PC-3 (cell line): ENCODE results near the gene OGFOD3. TPM values are rescaled to one million over a fixed set of nuclear protein-coding genes. Genes with fewer than 3 reads are reported as not detected.

Experiments
- ATAC-seq: fragments of 200-7000 bp; cut with Tn5 transposase; 2 replicates; pipeline ENCODE4 v1.9.1; 2020; ENCODE audit warnings: mild to moderate bottlenecking, moderate library complexity
- BruUV-seq: library from RNA; stranded (reverse); fragments of 400-500 nt; replicated peaks from 2 replicates; lab custom pipeline; 2021; lab: Mats Ljungman, UMichigan
- CTCF ChIA-PET: fragments of 300-600 bp; sonication (Branson Sonifier 250); formaldehyde crosslinking; loops from one replicate; lab custom pipeline; 2022; ENCODE audit warnings: antibody characterized with exemption; lab: Charles Lee
- POLR2A ChIA-PET: fragments of 300-600 bp; sonication (Branson Sonifier 250); formaldehyde crosslinking; loops from one replicate; lab custom pipeline; 2022; ENCODE audit warnings: antibody characterized with exemption; ENCODE audit not compliant: unreplicated experiment; lab: Charles Lee
- DNase-seq: peaks from one replicate; pipeline ENCODE4 v3.0.0-alpha.2; 2015
- H2AFZ ChIP-seq: fragments of 300-600 bp; sonication (generic); 2 replicates; pipeline ENCODE4 v1.6.0; 2016; ENCODE audit warnings: antibody characterized with exemption, low read length
- H3F3A ChIP-seq: fragments of 300-600 bp; sonication (generic); one replicate; pipeline ENCODE4 v1.6.0; 2017; ENCODE audit warnings: antibody characterized with exemption, low read length, control low read depth, mild to moderate bottlenecking; ENCODE audit not compliant: unreplicated experiment
- H3K27ac ChIP-seq: fragments of 300-600 bp; sonication (generic); 2 replicates; pipeline ENCODE4 v1.5.1; 2016; ENCODE audit warnings: mild to moderate bottlenecking, low read length
- H3K27me3 ChIP-seq: fragments of 300-600 bp; sonication (generic); 2 replicates; pipeline ENCODE4 v1.6.1; 2016; ENCODE audit warnings: low read length, mixed read lengths
- H3K36me3 ChIP-seq: fragments of 300-600 bp; sonication (generic); 2 replicates; pipeline ENCODE4 v1.6.1; 2016; ENCODE audit warnings: low read depth, mixed run types, low read length, mixed read lengths
- H3K4me1 ChIP-seq: fragments of 300-600 bp; sonication (generic); 2 replicates; pipeline ENCODE4 v1.5.1; 2016; ENCODE audit warnings: low read length; ENCODE audit not compliant: insufficient read depth
- H3K4me2 ChIP-seq: fragments of 300-600 bp; sonication (generic); 2 replicates; pipeline ENCODE4 v1.6.0; 2016; ENCODE audit warnings: low read length
- H3K4me3 ChIP-seq: fragments of 300-600 bp; sonication (generic); 2 replicates; pipeline ENCODE4 v1.5.1; 2016; ENCODE audit warnings: mild to moderate bottlenecking, low read length, mixed read lengths
- H3K79me2 ChIP-seq: fragments of 300-600 bp; sonication (generic); 2 replicates; pipeline ENCODE4 v1.6.1; 2017; ENCODE audit warnings: low read length, mixed read lengths
- H3K9ac ChIP-seq: fragments of 300-600 bp; sonication (generic); 2 replicates; pipeline ENCODE4 v1.6.0; 2016; ENCODE audit warnings: mild to moderate bottlenecking, low read length
- H3K9me2 ChIP-seq: fragments of 300-600 bp; sonication (generic); replicated peaks from 2 replicates; pipeline ENCODE4 v1.6.1; 2016; ENCODE audit warnings: mixed run types, low read length, mixed read lengths
- H3K9me3 ChIP-seq: fragments of 300-600 bp; sonication (generic); 2 replicates; pipeline ENCODE4 v1.6.1; 2016; ENCODE audit warnings: low read length, mixed read lengths
- H4K20me1 ChIP-seq: fragments of 300-600 bp; sonication (generic); 2 replicates; pipeline ENCODE4 v1.6.1; 2016; ENCODE audit warnings: low read length, mixed read lengths
- EZH2 ChIP-seq: fragments of 300-600 bp; sonication (generic); IDR thresholded peaks from one replicate; pipeline ENCODE4 v1.6.1; 2017; ENCODE audit warnings: antibody characterized with exemption, mild to moderate bottlenecking, low read length; ENCODE audit not compliant: unreplicated experiment
- EZH2phosphoT487 ChIP-seq: fragments of 300-600 bp; sonication (generic); IDR thresholded peaks from 2 replicates; pipeline ENCODE4 v1.6.1; 2018; ENCODE audit warnings: mild to moderate bottlenecking, antibody characterized with exemption, low read length, borderline replicate concordance
- intact Hi-C: fragments of 100-400 bp; cut with micrococcal nuclease; formaldehyde crosslinking; loops from 2 replicates; pipeline ENCODE4 v1.9.0; 2023
- total RNA-seq: library from RNA; depleted of rRNA; stranded (reverse); fragments of >200 nt; gene quantifications from 2 replicates; pipeline ENCODE4 v1.2.3, GENCODE V29; 2014
- TF ChIP-seq, protein P1 (sequence below): fragments of 300-600 bp; sonication (generic); conservative IDR thresholded peaks from 2 replicates; pipeline ENCODE4 v1.5.1; 2017; ENCODE audit warnings: antibody characterized with exemption, low read depth, mild to moderate bottlenecking, low read length

OGFOD3 gene
- total RNA-seq, 1 experiment from 2014 or later: 56.1 TPM

GRCh38 chr17:82416771-82417170 is 1.6 kb downstream of the OGFOD3 start:
- no peak overlapping the region for H3K4me3 ChIP-seq
- no peaks in the 10 kb centered on the region for H3K9me3 ChIP-seq
- no peak for ATAC-seq
- peaks cover 14% of the 10 kb centered on the region for H3K79me2 ChIP-seq
- H3K36me3 ChIP-seq: no peaks in the 10 kb centered on the region
- DNase-seq: peak; percentile 23
- no peaks in the 10 kb centered on the region for H3K9me2 ChIP-seq
- BruUV-seq: no TSS peak
- peaks cover 20% of the 10 kb centered on the region; the same call in 1 of the 2 replicates for H4K20me1 ChIP-seq
- H3K27me3 ChIP-seq: no peaks in the 10 kb centered on the region
- no peak overlapping the region for H2AFZ ChIP-seq
- intact Hi-C loops: loop anchor here (10.0 kb wide), 1 partner anchor 78 kb away; no protein-coding TSS in a partner anchor
- ChIA-PET CTCF (no interaction called here), POLR2A (no interaction called here)
- H3K4me1 ChIP-seq: peaks cover 11% of the 10 kb centered on the region
- no peak overlapping the region for H3K9ac ChIP-seq
- TF ChIP-seq, protein P1, sequence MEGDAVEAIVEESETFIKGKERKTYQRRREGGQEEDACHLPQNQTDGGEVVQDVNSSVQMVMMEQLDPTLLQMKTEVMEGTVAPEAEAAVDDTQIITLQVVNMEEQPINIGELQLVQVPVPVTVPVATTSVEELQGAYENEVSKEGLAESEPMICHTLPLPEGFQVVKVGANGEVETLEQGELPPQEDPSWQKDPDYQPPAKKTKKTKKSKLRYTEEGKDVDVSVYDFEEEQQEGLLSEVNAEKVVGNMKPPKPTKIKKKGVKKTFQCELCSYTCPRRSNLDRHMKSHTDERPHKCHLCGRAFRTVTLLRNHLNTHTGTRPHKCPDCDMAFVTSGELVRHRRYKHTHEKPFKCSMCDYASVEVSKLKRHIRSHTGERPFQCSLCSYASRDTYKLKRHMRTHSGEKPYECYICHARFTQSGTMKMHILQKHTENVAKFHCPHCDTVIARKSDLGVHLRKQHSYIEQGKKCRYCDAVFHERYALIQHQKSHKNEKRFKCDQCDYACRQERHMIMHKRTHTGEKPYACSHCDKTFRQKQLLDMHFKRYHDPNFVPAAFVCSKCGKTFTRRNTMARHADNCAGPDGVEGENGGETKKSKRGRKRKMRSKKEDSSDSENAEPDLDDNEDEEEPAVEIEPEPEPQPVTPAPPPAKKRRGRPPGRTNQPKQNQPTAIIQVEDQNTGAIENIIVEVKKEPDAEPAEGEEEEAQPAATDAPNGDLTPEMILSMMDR: no peak
- TF ChIP-seq EZH2phosphoT487: no peak
- no peak for TF ChIP-seq EZH2
- no peak overlapping the region for H3K4me2 ChIP-seq
- no peak overlapping the region for H3K27ac ChIP-seq
- H3F3A ChIP-seq: no peaks in the 10 kb centered on the region

DNA sequence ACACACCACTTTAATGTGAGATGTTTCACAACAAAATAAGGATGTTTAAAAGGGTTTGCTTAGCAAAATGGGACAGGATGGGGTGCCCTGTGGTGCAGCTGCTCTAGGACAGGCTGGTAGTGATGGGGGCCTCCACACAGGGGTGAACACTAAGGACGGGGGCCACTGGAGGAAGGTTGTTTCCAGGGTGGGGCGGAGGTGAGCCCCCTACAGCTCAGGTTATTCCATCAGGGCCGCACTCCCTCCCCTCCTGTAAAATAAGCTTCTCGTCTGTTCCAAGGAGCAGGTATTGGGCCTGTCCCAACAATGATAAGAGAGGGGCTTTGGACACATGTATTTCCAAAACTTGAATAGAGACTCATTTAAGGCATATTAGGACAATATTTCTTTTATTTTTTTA is 2.1 kb downstream of the OGFOD3 start:
- Histone ChIP-seq H3K27ac (no peak overlapping the region), H3K4me1 (peaks cover 11% of the 10 kb centered on the region), H4K20me1 (peaks cover 20% of the 10 kb centered on the region; the same call in 1 of the 2 replicates), H3K36me3 (no peaks in the 10 kb centered on the region), H3K27me3 (no peaks in the 10 kb centered on the region), H3K9me3 (no peaks in the 10 kb centered on the region), H3K4me3 (no peak overlapping the region), H3F3A (no peaks in the 10 kb centered on the region), H3K4me2 (no peak overlapping the region), H3K9me2 (no peaks in the 10 kb centered on the region), H3K9ac (no peak overlapping the region), H3K79me2 (peaks cover 19% of the 10 kb centered on the region), H2AFZ (no peak overlapping the region)
- no peak for TF ChIP-seq EZH2
- TF ChIP-seq EZH2phosphoT487: no peak
- TF ChIP-seq, protein P1: no peak
- CTCF ChIA-PET: no interaction called here
- DNase-seq: no peak
- no peak for ATAC-seq
- POLR2A ChIA-PET: no interaction called here
- intact Hi-C loops: loop anchor here (10.0 kb wide), 1 partner anchor 79 kb away; no protein-coding TSS in a partner anchor
- BruUV-seq: no TSS peak

- DNase-seq (no peak), ATAC-seq (no peak)
- ChIA-PET CTCF (no interaction called here), POLR2A (no interaction called here)
- Histone ChIP-seq H3K27me3 (no peaks in the 10 kb centered on the region), H2AFZ (no peak overlapping the region), H3F3A (no peaks in the 10 kb centered on the region), H3K9ac (no peak overlapping the region), H3K4me3 (no peak overlapping the region), H3K4me2 (no peak overlapping the region), H3K36me3 (no peaks in the 10 kb centered on the region), H3K9me2 (no peaks in the 10 kb centered on the region), H4K20me1 (peaks cover 20% of the 10 kb centered on the region; the same call in 1 of the 2 replicates), H3K4me1 (peaks cover 11% of the 10 kb centered on the region), H3K9me3 (no peaks in the 10 kb centered on the region), H3K79me2 (peaks cover 19% of the 10 kb centered on the region), H3K27ac (no peak overlapping the region)
- BruUV-seq: no TSS peak
- intact Hi-C loops: loop anchor here (10.0 kb wide), 1 partner anchor 79 kb away; no protein-coding TSS in a partner anchor
- TF ChIP-seq, protein P1: no peak
- TF ChIP-seq EZH2 (no peak), EZH2phosphoT487 (no peak)
Measured at GRCh38 chr17:82415786-82416185, 2.6 kb downstream of the OGFOD3 start.
